Measurements from ENCODE around the gene RHOV. TPM values are rescaled to one million over a fixed set of nuclear protein-coding genes. Genes with fewer than 3 reads are reported as not detected.
A peak's percentile ranks its signal among the peaks of the same experiment; 100 is the strongest.

The RHOV gene
- total and polyA plus RNA-seq, 2 of the 4 experiments (the other 2 are of a cell fraction): 0.10 TPM; not detected in 1

DNA sequence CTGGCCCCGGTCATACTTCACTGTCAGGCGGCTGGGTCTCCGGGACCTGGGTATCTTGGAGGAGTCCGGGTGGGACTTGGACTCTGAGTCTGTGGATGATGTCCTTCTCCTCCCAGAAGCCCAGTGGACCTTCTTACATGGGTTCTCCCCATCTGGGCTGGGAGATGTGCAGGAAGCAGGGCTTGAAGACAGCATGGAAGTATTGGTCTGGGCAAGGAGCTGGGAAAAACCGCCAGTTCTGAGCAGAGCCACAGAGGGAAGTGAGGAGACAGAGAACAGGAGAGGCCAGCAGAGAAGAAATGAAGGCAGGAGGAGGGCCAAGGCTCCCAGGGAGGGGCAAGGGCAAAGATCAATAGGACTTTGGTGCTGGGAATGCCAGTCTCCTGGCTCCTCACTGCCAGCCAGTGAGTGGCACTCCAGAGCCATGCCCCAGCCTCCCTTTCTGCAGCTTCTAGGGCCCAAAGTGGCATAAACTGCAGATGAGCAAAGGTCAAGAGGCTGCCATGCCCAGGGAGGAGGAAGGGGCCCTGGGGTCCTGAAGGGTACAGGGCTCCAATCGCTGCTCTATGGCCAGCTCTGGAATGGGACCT is 45.5 kb downstream of the RHOV start, which contains the start of gene PPP1R14D:
TSS of gene PPP1R14D (minus strand) at position 262 of the 590 bp plus-strand sequence. CDS start at position 195, 67 bp downstream.
- POLR2A ChIA-PET (ENCODE audit: unreplicated experiment): no interaction called here
- ATAC-seq (ENCODE audit: low read depth): no peak
- CTCF ChIA-PET: no interaction called here

More for the DNA sequence above, 45.5 kb downstream of the RHOV start, which contains the start of gene PPP1R14D:
- Histone ChIP-seq H2BK5ac (ENCODE audit: low read depth, low read length, poor library complexity, severe bottlenecking) (no peak within 1 kb of the TSS), H4K8ac (ENCODE audit: low read depth in 2 of 2, low read length in 2 of 2) (no peak within 1 kb of the TSS), H3K4me3 (ENCODE audit: insufficient read depth, low read depth, low read length) (no peak within 1 kb of the TSS), H3K4me1 (ENCODE audit: control insufficient read depth, insufficient read depth, low read length) (peaks cover 11% of the 10 kb centered on the region), H3K79me1 (ENCODE audit: low read depth in 1 of 2, low read length in 2 of 2) (no peaks in the 10 kb centered on the region), H4K91ac (ENCODE audit: insufficient read depth, low read depth, low read length) (no peak within 1 kb of the TSS), H4K20me1 (ENCODE audit: insufficient read depth, low read length) (no peaks in the 10 kb centered on the region; the same call in 1 of the 2 replicates), H3K4me2 (ENCODE audit: low read depth, low read length) (no peak within 1 kb of the TSS), H2AFZ (replicated peaks; ENCODE audit: low read length, poor library complexity) (peak within 1 kb of the TSS; percentile 10), H2AK9ac (replicated peaks; ENCODE audit: low read depth, low read length, poor library complexity) (no peak within 1 kb of the TSS), H3K4ac (ENCODE audit: low read depth, low read length) (no peak within 1 kb of the TSS), H3K23ac (ENCODE audit: low read depth, low read length) (no peak within 1 kb of the TSS), H3K9me3 (ENCODE audit: control insufficient read depth, insufficient read depth, low read length) (no peaks in the 10 kb centered on the region), H3K27me3 (ENCODE audit: control insufficient read depth, insufficient read depth, low read length) (peaks cover 6% of the 10 kb centered on the region; the same call in 1 of the 2 replicates), H3K36me3 (ENCODE audit: control insufficient read depth, insufficient read depth, low read length) (no peaks in the 10 kb centered on the region), H3K56ac (ENCODE audit: extremely low read depth, insufficient read depth, low read length) (no peak within 1 kb of the TSS), H2BK15ac (ENCODE audit: low read depth, low read length) (no peak within 1 kb of the TSS), H3K14ac (replicated peaks; ENCODE audit: low read depth, low read length) (no peak within 1 kb of the TSS), H3K27ac (ENCODE audit: insufficient read depth, low read length) (no peak within 1 kb of the TSS), H2BK20ac (ENCODE audit: low read depth, low read length) (no peak within 1 kb of the TSS), H4K5ac (ENCODE audit: low read depth, low read length) (no peak within 1 kb of the TSS), H2AK5ac (ENCODE audit: low read depth, low read length) (no peak within 1 kb of the TSS), H3K9me1 (ENCODE audit: insufficient read depth, low read length) (peaks cover 5% of the 10 kb centered on the region), H3K9ac (ENCODE audit: low read depth, low read length) (no peak within 1 kb of the TSS), H3K18ac (ENCODE audit: low read depth, low read length) (no peak within 1 kb of the TSS), H2BK120ac (ENCODE audit: low read depth, low read length) (no peak within 1 kb of the TSS)
- no peak for TF ChIP-seq RFX5 (IDR thresholded peaks at IDR 0.05; ENCODE audit: low read depth, low read length)
- no peak for TF ChIP-seq BHLHE40 (IDR thresholded peaks at IDR 0.05; ENCODE audit: low read depth, low read length)
- TF ChIP-seq SMC3 (IDR thresholded peaks at IDR 0.05; ENCODE audit: low read depth, low read length): no peak
- TF ChIP-seq FOS (IDR thresholded peaks at IDR 0.05; ENCODE audit: low read depth, low read length): no peak
- no peak for TF ChIP-seq NFE2L2 (IDR thresholded peaks at IDR 0.05; ENCODE audit: low read depth, low read length)
- no peak for TF ChIP-seq POLR2A (IDR thresholded peaks at IDR 0.05; ENCODE audit: low read depth, low read length)
- TF ChIP-seq MAFK (IDR thresholded peaks at IDR 0.05; ENCODE audit: low read depth, low read length): no peak
- no peak for TF ChIP-seq CHD1 (IDR thresholded peaks at IDR 0.05; ENCODE audit: low read depth, low read length)
- TF ChIP-seq, protein P1, sequence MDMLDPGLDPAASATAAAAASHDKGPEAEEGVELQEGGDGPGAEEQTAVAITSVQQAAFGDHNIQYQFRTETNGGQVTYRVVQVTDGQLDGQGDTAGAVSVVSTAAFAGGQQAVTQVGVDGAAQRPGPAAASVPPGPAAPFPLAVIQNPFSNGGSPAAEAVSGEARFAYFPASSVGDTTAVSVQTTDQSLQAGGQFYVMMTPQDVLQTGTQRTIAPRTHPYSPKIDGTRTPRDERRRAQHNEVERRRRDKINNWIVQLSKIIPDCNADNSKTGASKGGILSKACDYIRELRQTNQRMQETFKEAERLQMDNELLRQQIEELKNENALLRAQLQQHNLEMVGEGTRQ (IDR thresholded peaks at IDR 0.05; ENCODE audit: low read depth, low read length): no peak
- TF ChIP-seq, protein P2, sequence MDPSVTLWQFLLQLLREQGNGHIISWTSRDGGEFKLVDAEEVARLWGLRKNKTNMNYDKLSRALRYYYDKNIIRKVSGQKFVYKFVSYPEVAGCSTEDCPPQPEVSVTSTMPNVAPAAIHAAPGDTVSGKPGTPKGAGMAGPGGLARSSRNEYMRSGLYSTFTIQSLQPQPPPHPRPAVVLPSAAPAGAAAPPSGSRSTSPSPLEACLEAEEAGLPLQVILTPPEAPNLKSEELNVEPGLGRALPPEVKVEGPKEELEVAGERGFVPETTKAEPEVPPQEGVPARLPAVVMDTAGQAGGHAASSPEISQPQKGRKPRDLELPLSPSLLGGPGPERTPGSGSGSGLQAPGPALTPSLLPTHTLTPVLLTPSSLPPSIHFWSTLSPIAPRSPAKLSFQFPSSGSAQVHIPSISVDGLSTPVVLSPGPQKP (IDR thresholded peaks at IDR 0.05; ENCODE audit: borderline replicate concordance, low read depth, low read length): no peak
- TF ChIP-seq, protein P3, sequence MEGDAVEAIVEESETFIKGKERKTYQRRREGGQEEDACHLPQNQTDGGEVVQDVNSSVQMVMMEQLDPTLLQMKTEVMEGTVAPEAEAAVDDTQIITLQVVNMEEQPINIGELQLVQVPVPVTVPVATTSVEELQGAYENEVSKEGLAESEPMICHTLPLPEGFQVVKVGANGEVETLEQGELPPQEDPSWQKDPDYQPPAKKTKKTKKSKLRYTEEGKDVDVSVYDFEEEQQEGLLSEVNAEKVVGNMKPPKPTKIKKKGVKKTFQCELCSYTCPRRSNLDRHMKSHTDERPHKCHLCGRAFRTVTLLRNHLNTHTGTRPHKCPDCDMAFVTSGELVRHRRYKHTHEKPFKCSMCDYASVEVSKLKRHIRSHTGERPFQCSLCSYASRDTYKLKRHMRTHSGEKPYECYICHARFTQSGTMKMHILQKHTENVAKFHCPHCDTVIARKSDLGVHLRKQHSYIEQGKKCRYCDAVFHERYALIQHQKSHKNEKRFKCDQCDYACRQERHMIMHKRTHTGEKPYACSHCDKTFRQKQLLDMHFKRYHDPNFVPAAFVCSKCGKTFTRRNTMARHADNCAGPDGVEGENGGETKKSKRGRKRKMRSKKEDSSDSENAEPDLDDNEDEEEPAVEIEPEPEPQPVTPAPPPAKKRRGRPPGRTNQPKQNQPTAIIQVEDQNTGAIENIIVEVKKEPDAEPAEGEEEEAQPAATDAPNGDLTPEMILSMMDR (conservative IDR thresholded peaks at IDR 0.05; ENCODE audit: low read depth, low read length): no peak
- TF ChIP-seq MXI1 (IDR thresholded peaks at IDR 0.05; ENCODE audit: borderline replicate concordance, low read depth, low read length): no peak
- no peak for TF ChIP-seq RCOR1 (IDR thresholded peaks at IDR 0.05; ENCODE audit: insufficient replicate concordance, low read length)
- TF ChIP-seq RAD21 (IDR thresholded peaks at IDR 0.05; ENCODE audit: low read length): no peak
- no peak for TF ChIP-seq CEBPB (IDR thresholded peaks at IDR 0.05; ENCODE audit: low read depth, low read length)
- no peak for TF ChIP-seq MAZ (IDR thresholded peaks at IDR 0.05; ENCODE audit: borderline replicate concordance, low read depth, low read length)
- 95% methylated on average over 4 of the region's 6 CpGs; no CpG with 5 or more reads in 1 of the 2 experiments for WGBS, 2 experiments (ENCODE audit: extremely low coverage in 2 of 2, insufficient read length in 1 of 2)
- no TSS peak for BruUV-seq (replicated peaks)
- in situ Hi-C loops (cut with MboI; ENCODE audit: low sequenced_read_pairs) (no loop called here), dilution Hi-C loops (cut with HindIII; ENCODE audit: low sequenced_read_pairs, unreplicated experiment) (no loop called here), intact Hi-C loops (cut with micrococcal nuclease) (no loop called here)
- DNase-seq: no peak

All from IMR-90 (cell line).